NT2/D1 (cell line): ENCODE measurements around the gene RUNX1.

Experiments used
- SUZ12 ChIP-seq: IDR thresholded peaks from 2 replicates; pipeline ENCODE4 v1.6.1; 2011; ENCODE audit not compliant: insufficient read length, insufficient read depth; ENCODE audit errors: extremely low read depth
- YY1 ChIP-seq: IDR thresholded peaks from 2 replicates; pipeline ENCODE4 v1.6.1; 2011; ENCODE audit not compliant: insufficient read length, insufficient read depth
- ZNF274 ChIP-seq: IDR thresholded peaks from 2 replicates; pipeline ENCODE4 v1.6.1; 2011; ENCODE audit warnings: mild to moderate bottlenecking, low read depth, low read length

DNA sequence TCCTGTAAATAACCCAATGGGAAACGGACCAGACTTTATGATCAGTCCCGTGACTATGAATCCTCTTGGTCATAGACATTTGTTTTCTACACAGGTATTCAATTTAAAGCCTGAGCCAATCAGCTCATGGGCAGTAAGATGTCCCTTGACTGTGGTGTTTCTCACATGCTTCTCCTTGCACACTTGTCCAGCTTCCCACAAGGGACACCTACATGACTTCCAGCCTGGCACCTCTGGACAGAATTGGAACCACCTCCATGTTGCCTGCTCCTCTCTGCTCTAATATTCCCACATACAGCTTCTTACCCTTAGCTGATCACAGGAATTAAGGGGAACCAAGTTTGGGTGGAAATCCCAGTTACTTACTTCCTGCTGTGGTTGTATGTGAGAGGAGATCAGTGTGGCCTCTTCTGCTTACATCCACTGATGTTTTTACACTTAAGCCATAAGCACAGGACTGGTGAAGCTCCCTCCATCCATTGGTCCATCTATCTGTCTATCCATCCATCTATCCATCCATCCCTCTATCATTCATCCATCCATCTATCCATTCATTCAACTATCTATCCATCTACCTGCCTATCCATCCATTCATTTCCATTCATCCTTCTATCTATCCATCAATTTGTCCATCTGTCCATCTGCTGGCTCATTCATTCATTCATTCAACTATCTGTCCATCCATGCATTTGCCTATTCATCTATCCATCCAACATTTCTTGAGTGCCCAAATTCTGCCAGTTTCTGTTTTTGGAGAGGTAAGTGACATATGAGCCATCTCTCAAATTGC is 16.4 kb downstream of the RUNX1 start:
- TF ChIP-seq YY1 (no peak), SUZ12 (no peak), ZNF274 (no peak)
